Measurements from ENCODE around the gene LCAT.

Gene LCAT

DNA sequence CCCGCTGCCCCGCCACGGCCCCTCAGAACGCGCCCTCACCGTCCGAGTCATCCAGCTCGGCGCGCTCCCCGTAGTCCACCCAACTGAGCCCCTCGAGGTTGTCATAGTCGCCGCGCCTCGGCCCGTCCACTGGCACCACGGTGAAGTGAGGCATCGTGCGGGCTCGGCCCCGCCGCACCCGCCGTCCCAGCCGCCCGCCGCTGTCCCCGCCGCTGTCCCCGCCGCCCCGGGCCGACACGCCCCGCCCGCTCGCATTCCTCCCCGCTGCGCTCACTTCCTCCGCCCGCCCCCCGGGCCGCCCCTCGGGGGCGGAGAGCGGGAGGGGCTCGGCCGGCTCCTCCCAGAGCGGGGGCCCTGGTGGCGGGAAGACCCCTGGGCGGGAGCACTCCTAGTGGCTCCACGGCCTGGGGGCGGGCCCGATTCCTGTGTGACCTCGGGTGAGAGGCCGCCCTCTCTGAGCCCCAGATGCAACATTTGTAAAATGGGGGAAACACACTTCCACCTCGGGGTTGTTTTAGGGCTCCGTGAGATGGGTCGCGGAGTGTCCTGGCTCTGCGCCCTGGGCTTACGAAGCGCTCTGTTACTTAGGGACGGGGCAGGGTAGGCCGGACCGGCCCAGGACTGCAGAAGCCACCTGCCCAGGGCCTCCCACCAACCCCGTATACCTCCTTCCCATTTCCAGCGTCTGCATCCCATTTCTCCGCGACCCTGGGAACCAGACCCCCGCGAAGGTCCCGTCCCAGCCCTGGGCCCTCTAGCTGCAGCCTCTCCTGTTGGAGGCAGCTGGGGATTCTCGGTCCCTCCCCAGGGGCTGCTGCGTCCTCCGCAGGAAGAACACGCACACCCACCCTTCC lies 24.7 kb upstream of the LCAT start, which contains the start of gene SLC12A4:
Gene SLC12A4 (minus strand): TSS at position 238 of the 854 bp plus-strand sequence. CDS start 84 bp downstream, at position 154.
- peak; percentile 63 to 71 for DNase-seq

DNA sequence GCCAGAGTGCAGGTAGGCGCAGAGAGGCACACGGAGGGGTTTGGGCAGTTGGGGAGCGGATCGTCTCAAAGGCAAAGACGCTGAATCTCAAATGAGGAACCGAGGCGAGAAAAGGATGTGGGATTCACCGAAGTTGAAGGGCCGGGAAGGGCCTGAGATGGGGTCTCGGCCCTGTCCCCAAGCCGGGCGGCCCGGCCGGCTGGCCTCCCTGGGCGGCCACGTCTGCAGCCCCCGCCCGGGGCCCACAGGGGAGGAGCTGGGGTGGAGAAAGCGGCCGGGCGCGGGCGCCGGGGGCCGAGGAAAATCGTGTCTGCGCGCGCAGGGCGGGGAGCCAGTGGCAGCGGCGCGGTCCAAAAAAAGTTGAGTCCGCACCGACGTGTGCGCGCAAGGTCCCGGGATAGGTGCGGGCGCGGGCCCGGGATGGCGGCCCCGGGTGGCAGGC lies 24.1 kb upstream of the LCAT start:
- DNase-seq = no peak

DNA sequence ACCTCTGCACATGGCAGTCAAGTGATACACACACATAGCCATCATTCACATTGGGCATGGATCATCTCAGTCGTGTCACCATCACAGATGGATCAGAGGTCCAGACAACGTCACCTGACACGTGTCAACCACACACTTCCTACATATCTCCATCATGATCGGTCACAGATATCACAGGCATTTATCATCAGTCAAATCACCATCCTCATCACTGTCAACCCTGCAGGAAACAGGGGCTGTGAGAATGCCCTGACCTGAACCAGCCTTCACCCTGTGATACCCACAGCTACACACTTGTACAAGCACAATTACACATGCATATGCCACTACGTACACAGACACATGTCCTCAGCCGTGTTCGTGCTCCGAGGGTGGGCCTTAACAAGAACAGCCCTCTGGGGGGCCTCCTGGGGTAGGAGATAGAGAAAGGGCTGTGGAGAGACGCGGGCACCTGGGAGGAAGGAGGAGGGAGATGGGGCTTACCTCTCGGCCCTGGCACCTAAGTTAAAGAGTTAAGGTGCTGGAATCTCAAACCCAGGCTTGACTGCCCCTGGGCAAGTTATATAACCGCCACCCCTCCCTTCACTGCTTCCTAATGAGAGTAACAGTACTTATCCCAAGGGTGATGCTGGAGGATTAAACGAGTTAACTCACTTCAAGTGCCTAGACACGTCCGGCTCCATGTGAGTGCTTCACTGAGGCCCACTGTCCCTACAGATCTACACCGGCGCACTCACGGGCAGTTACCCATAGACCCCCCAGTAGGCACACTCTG lies 23.4 kb upstream of the LCAT start:
- DNase-seq = peak in 1 of 2 experiments; percentile 15

DNA sequence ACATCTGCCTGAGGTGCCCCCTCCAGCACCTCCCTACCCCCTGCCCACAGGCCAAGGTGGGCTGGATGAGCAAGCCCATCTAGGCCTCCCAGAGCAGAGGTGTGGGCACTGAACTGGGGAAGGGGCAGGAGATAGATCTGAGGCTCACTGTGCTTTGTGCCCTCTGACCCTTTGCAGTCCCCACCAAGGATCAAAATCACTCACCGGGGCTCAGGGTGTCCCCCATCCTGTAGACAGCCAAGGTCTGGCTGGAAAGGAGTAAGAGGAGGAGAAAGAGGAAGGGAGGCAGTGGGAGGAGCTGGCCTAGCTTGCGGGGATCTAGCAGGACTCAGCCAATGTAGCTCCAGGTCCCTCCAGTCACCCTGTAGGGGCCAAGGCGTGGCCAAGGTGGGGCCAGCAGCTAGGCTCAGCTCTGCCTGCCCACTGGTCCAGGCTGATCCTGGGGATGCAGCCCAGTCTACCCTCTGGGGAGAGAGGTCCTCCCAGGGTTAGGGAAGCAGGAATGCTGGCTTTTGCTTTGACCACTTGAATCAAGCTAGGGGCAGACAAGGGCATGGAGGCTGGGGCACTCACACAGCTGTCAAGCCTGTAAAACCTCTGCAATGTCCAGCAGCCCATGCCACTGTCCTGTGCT lies 22.7 kb upstream of the LCAT start:
- peak in 1 of 2 experiments; percentile 17 for DNase-seq

DNA sequence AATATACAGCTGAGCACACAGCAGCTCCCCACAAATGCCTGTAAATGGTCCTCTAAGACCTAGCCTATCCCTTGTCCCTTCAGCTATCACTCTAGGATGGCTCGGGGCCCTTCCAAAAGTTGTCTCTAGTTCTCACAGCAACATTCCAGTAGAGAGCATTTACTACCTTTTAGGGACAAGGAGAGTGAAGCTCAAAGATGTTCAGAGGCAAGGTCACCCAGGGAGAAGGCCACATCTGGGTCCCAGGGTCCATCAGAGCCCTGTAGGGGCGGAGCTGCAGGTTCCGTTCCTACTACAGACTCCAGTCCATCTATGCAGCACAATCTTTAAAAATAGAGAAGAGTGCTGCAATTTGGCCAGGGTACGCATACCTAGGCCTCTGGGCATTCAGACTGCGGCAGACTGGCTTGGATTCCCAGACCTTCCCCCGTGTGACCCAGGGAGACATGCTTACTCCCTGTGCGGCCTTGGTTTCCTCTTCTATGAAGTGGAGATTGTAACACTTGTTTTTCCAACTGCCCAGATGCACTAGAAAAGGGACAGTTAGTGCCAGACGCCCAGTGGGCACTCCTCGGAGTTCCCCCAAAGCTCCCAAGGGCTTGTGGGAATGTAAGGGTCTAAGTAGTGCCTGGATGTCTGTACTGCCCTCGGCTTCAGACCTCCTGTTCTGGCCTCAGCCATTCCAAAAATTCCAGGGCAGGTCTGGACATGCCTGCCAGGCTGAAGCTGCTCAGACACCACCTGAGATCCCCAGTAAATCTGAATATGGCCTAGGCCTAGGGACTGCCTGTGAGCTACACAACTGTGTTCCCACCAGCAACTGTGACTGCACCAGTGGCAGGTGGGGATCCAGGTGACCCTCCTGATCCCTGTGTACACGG lies 22.0 kb upstream of the LCAT start:
- no peak for DNase-seq

DNA sequence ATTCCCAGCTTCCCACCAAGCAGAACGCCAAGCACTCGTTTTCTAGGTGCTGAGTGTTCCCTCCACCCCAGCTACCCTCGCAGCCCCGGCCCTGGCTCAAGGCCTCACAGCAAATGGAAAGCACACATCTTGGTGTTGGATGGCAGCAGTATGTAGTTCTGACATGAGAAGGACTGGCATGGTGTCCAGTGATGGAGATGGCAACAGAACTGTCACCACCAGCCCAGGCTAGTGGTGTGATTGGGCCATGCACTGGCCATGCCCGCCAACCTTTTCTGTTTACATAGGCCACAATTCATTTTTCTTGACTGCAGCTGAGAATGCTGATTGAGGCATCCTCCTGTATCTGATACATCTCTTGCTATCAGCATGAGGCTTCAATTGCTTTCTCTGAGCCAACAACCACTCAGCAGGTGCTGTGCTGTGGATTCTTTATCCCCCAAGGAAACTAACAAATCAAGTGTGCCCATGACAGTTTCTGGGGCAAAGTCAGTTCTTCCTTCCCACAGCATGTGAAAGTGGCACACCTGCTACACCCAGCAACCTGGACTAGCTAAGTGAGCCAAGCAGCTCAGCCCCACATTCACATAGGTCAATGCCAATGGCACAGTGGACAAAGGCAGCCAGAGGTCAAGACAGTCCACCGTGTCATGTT lies 20.7 kb upstream of the LCAT start:
- no peak for DNase-seq

DNA sequence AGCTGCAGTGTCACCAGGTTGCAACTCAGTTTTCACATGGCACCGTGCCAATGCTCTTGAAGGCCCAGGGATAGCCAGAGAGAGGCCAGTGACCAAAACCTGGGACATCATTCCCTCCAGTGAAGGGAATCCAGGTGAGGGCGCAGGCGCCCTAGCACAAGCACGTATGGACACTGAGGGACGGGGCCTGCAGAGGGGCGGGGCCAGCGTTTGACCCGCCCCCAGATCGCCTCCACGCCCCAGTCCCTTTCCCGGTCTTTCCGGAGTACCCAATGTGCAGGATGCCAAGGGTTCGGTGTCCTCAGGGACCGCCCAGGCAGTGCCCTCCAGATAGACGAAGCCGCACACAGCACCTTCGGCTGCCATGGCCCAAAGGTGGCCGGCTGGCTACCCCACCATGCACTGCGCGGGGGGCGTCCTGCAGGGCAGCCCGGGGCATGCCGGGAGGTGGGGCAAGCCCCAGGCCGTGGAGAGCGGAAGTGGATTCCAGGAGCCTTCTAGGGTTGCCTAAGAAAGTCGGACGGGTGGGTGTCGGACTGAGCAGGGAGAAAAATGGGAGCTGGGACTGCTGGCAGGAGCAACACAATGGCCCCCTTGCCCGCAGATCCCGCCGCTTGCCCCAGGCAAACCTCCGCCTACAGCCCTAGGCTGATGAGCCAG lies 19.9 kb upstream of the LCAT start:
- DNase-seq = no peak

DNA sequence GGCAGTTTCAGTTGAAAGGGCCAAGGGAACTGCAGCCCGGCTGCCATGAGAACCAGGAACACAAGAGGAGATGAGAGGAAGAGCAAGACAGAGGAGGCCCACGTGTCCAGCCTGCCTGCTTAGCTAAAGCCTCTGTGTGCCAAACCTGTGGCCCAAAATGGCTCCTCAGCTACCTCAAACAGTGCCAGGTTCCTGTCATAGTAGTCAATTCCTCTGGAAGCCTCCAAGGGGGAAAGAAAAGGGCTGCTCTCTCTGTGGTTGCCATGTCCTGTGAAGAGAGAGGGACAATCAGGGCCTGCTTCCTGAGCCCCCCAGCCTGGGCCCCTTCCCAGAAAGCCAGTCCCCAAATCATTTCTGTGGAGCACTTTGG lies 19.4 kb upstream of the LCAT start:
- no peak for DNase-seq

DNA sequence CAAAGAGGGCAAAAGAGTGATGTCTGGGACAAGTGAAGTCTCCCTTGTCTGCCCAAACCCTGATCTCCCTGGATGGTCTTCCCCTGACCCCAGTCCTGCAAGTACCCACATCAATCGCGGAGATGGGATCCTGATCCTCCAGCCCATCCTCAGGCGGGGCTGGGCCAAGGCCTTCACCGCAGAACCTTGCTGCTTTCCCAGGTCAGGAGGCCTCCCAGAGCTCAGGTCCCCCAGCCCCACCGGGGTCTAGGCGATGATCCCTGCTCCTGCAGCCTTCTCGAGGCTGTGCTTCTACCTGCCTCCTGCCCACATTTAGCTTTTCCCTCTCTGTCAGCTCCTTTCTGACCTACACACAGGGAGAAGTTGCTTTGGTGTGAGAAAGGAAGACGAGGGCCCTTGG lies 18.2 kb upstream of the LCAT start:
- DNase-seq = no peak

DNA sequence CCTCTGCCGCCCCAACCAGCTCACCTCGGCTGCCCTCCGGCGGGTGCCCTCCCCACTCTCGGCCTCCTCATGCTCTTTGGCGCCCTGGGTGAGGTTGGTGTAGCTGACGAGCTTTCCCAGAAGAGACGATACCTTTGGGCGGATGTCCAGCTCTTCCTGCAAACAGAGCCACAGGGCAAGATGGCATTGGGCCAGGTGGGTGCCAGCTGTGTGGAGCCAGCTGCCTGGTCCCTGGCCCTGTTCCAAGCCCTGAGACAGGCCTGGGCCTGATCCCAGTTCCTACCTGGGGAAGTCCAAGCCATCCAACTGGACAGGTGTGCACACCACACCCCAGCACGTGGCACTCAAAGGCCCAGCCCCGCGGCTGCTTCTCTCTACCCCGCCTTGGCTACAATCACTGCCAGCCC lies 17.6 kb upstream of the LCAT start:
- DNase-seq = no peak

DNA sequence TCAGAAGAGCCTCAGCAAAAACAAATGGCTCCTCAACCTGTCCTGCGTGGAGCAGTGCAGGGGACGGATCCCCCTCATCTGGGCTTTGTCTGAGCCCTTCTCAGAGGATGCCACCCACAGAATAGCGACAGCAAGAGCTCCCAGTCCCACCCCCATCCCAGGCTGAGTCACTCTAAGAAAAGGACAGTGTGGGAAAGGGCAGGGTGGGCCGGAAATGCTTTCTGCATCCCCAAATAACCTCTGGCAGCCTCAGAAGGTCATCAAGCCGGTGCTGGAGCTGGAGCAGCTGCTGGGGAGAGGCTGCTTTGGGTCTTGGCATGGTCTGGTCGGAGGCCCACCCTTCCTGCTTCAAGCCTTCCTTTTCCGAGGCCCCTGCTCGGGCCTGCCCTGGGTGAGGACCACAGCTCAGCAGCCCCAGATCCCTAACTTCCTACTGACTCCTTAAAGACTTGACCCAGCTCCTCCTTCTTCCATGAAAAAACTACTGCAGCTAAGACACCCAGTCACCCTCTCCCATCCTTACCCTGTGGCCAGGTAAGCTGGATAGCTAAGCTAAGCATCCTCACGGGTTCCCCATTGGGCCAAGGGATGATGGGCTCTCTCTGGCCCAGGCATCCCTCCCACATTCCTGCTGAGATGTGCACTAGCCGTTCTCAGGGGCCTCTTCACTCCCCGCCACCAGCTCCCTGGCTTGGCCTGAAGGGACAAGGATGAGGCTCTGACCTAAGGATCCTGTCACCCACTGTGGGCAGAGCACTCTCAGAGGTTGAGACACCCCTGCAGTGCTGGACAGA lies 15.8 kb upstream of the LCAT start:
- peak in 1 of 2 experiments; percentile 34 for DNase-seq

DNA sequence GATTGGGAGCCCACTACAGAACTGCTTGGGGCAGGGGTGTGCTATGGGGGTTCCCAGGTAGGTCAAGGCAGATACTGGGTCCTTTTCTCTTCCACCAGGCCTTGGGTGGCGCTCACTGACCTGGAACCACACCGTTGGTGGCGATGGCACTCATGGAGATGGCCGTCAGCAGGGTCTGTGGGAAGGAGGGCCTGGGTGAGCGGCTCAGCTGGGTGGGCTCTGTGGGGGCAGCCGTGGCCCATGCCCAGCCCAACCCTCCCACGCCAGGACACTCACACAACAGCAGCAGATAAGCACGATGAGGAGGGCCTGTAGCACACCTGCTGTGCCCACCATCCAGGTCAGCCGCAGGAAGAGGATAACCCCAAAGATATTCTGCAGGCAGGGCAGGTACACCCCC lies 13.7 kb upstream of the LCAT start:
- DNase-seq = no peak

DNA sequence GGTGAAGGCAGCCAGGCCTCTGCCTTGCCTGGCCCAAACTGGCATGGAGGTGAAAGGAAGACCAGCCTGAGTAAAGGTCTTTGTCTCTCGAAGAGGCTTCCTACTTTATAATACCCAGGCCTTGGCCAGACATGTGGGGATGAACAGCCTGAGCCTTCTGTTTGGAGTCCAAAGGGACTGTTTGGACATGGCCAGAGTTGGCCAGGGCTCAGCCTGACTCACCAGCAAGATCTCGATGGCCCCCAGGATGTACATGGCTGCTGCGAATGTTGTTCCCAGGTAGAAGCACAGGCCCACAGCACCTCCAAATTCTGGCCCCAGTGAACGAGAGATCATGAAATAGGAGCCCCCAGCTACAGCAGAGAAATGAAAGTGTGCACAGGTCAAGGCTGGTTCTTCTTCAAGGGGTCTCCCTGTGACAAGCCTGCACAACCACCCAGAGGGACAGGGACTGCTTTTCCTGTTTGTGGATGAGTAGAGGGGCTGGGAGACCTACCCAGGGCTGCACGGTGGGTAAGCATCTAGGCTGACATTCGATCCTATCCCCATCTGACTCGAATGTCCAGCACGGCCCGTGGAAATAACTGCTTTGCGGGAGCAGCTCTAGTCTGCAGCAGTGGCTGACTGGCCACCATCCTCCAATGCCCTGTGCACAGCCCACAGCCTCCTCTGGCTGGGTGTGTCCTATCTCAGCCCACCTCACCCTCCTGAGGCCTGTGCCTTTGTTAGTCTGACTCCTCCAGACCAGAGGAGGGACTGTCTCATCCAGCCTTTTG lies 10.7 kb upstream of the LCAT start:
- DNase-seq = no peak

DNA sequence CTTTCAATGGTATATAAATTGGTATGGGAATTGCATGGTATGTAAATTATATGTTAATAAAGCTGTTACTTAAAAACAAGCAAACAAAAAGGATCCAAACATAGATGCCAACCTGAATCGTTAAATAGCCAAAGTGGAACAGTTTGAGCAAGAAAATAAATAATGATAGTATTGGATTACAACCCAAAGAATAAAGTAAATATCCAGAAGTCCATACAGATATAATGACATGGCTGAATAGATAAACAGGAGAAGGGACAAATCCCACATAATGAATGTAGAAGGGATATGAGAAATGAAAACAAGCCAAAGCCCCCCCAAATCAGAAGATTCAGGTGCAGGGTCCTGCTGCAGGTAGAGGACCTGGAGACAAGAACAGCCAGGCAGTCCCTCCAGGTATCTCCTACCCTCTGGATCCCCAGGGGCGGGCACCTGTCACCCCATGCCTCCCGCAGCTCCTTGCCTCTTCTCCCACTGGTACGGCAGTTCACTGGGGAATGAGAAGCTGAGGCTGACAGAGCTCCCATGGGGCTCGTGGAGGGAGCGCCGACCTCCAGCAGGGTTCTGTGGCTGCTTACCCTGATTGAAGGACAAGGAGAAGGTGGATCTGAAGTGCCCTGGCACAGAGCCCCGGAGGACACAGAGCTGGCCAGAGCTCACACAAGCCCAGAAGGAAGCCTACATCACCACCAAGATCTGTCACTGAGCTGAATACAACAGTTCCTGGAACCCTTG lies 9.9 kb upstream of the LCAT start:
- DNase-seq = no peak

DNA sequence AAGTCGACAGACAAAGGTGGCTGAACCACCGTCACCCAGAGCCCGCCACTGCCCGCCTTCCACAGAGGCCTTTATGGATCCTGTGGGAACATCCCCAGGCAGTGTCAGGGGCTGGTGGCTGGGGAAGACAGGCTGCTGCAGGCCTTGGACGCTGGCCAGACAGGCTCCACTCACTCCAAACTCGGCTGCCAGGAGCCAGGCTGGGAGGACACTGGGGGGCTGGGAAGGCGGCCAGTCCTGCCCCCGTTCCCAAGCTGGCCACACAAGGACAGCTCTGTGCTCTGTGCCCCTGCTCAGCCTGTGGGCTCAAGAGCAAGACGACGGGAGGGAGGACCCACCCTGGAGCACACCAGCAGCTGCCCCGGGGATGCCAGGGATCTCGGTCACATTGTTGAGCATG lies 7.6 kb upstream of the LCAT start:
- DNase-seq = no peak

DNA sequence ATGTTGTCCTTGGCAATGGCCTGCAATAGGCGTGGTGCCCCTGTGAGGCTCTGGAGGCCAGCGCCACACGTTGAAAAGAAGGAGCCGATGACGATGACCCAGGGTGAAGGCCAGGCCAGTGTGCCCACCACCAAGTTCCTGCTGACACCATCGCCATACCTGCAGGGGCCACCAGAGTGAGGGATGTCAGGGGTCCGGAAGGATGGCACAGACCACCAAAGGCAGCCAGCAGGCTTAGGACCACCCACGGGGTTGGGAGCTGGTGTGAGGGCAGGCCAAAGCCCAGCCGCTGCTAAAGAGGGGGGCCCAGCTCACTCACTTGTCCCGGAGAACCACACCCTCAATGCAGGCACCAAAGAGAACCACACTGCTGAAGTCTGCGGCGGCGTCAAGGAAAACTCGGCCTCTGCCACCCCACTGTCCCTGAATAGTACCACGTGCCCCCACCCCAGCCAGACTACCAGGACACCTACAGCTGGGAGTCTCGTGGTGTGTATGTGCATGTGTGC lies 6.5 kb upstream of the LCAT start:
- DNase-seq = no peak

DNA sequence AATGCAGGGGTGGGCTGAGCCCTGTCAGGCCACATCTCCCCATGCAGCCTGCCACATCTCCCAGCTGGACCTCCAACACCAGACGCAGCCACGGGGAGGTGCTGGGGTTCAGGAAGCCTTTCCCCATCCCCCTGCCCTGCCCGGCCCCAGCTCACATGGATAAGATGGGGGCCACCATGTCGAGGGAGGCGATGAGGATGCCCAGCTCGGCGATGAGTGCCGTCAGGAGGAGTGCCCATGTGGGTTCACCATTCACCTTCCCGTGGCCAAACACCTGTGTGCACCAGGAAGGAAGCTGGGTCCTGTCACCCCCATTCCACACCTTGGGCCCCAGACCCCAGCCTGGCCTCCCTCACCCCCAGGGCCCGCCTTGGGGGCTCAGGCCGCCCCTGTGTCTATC lies 5.7 kb upstream of the LCAT start:
- DNase-seq = no peak

DNA sequence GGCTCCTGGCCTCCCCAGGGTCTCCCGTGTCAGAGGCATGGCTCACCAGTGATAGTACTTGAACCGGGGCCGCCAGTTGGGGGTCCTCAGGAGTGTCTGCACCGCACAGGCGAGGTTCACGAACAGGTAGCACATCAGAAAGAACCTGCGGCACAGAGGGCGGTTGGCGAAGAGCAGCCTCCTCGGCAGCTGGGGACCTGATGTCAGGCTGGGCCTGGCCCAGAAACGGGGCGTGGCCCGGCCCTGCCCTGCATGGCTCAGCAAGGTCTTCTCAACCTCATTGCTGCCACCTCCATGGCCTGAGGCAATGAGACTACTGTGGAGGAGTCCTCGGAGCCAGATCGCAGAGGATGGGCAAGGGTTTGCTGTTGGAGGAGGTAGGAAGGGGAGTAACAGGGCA lies 4.1 kb upstream of the LCAT start:
- DNase-seq = no peak
